Epithelial cell of prostate (primary cell): Measurements from ENCODE around the gene RETREG2.

Experiments used
- DNase-seq: peaks from one replicate; pipeline ENCODE4 v3.0.0-alpha.2; 2011; ENCODE audit warnings: low read depth, low spot score
- H3K27ac ChIP-seq: fragments of 450-650 bp; 2 replicates; pipeline ENCODE4 v1.5.1; 2017; ENCODE audit warnings: mild to moderate bottlenecking

RETREG2 gene

DNA sequence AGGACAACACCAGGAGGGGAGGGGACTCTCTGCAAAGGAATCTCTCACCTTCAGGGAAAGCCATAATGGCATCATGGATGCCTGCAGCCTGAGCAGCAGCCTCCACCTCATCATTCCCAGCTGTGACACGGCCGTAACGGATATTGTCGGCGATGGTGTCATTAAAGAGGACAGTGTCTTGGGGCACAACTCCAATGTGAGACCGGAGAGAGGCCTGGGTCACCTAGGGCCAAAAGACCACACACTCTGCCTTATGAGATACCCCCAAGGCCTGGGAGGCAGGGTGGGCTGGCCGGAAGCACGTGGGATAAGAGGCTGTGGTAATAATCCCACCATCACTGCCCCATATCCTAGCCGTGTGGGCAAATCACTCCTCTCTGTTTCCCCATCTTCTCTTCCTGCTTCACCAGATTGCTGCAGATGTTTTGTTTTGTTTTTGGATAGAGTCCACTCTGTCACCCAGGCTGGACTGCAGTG, 32.8 kb downstream of the RETREG2 start:
- no peak for DNase-seq
- H3K27ac ChIP-seq = no peak overlapping the region

DNA sequence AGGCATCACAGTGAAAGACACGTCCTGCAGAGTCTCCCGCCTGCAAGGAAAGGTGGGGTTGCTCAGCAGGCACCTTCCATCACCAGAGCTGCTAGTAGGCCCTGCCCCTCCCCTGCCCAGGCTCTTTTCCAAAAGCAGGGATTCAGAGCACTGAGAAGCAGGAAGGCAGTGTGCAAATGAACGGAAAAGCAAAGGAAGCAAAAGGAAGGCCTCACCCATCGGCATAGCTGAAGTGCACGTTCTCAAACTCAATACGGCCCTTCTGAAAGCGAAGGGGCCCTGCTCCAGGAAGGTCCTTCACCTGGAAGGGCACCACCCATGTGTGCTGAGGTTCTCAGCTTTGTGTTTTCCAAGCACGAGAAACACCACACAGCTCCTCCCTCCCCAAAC, 34.9 kb downstream of the RETREG2 start:
- DNase-seq = no peak

DNA sequence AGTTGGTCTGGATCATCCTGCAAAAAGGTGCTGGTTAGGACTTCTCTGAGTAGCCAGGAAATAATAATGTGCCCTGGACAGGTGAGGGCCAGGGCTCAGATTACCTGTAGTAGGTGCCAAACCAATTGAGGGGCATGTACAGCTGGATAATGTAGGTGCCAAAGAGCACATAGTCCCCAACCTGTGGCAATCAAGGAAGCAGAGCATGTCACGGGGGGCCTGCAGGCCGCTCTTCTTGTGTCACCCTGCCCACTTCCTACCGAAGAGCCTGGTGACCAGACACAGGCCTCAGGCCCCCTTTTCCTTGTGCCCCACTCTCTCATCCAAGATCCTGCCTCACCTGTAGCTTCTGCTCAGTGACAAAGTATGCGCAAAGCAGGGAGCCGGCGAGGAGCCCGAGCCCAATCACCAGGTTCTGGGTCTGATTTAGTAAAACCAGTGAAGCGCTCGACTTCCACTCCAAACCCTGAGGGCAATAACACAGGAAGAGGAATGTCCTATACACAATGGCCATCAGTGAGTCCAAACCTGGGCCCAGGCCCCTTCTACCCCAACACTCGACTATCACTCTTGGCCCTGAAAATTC, 35.5 kb downstream of the RETREG2 start:
- H3K27ac ChIP-seq = no peak overlapping the region
- DNase-seq = no peak

More for the DNA sequence above, 34.9 kb downstream of the RETREG2 start:
- no peak overlapping the region for H3K27ac ChIP-seq

DNA sequence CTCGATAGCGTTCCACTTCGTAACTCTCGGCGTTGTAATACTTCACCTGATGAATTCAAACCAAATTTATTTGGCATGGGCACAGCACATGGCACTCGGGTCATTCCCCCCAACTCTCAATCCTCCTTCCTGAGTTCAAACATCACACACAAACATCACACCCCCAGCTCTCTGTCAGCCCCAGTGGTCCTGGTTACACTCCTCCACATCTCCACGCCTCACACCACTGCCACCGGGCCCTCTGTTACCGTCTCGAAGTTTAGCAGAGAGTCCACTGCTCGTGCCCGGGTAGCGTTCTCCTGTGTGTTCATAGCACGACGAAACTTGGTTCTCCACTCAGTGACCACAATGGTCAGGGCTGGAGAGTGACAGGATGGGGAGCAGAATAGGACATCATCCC, 36.1 kb downstream of the RETREG2 start:
- DNase-seq = no peak
- H3K27ac ChIP-seq = no peak overlapping the region

DNA sequence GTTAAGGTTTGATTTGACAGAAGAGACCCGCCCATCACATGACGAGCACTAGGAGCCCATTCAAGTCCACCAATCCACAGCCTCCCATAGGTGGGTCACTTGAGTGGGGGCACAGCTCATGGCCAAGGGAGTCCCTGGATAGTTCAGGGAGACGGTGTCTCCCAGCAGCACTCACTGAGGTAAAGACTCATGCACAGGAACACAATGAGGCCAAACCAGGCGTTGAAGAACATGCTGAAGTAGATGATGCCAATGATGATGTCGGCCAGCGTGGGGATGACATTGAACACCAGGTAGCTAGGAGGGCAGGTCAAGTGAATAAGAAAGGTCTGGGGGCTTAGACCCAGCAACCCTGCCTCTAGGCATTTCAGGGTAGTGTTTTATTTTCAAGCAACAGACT, 36.7 kb downstream of the RETREG2 start:
- no peak for DNase-seq
- no peak overlapping the region for H3K27ac ChIP-seq

DNA sequence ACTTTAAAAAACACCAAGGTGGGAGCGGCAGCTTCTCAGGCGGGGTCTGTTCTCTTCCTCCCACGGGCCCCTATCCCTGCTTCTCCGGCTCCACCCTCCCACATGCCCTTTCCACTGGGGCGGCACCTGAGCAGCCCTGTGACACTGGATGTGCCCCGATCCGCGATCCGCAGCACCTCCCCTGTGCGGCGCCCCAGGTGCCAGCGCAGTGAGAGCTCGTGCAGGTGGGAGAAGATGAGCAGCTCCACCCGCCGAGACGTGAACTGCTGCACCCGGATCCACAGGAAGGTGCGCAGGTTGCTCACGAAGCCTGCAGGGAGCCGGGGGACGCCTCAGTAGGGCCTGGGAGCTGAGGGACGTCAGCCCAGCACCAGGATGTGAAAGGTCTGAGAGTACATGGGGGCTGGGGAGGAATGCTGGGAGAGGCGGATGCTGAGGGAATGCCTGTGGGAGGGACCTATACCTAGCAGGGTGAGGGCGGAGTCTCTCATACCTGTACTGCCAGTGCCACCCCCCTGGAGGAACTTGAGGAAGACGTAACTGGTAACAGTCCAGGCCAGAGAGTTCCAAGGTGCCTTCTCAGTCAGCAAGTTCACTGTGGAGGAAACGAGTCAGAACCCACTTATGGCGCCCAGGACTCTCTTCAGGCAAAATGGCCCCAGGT, 37.9 kb downstream of the RETREG2 start:
- no peak for DNase-seq
- no peak overlapping the region for H3K27ac ChIP-seq

DNA sequence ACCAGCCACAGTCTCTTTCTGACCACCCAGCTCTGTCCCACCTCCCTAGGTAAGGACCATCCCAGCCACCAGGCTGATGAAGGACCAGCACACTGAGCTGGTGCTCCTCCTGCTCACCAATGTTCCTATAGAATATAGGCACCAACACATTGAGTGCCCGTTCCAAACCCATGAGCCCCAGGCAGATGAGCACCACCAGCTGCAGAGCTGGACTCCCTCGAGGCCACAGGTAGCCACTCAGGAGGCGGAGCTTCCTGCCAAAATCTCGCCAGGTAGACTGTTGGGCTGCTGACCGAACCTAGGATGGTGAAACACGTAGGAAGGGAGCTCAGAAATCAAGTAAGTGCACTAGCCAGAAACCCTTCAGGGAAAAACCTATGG, 38.5 kb downstream of the RETREG2 start:
- H3K27ac ChIP-seq = no peak overlapping the region
- no peak for DNase-seq

DNA sequence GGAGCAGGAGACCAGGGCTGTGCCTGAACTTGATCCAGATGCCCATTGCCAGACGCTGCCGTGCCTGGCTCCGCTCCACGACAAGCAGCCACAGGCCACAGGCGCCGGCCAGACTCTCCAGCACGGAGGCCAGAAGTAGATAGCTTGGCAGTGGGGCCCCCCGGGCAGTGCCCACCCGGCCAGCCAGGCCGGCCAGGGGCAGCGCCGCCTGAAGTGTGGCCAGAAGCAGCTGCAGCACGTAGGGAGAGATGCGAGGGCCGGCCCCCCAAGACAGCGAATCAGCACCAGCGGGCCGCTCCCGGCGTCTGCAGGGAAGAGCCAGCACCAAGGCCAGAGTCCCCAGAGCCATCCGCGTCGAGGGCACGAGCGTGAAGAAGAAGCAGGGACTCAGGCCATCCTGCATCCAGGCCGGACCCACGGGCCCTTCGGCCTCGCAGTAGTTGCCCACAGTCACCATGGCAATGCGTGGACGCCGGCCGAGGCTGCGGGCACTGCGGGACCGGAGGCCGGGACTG, 40.2 kb downstream of the RETREG2 start:
- DNase-seq = no peak
- peak overlapping the region; percentile 83 for H3K27ac ChIP-seq

DNA sequence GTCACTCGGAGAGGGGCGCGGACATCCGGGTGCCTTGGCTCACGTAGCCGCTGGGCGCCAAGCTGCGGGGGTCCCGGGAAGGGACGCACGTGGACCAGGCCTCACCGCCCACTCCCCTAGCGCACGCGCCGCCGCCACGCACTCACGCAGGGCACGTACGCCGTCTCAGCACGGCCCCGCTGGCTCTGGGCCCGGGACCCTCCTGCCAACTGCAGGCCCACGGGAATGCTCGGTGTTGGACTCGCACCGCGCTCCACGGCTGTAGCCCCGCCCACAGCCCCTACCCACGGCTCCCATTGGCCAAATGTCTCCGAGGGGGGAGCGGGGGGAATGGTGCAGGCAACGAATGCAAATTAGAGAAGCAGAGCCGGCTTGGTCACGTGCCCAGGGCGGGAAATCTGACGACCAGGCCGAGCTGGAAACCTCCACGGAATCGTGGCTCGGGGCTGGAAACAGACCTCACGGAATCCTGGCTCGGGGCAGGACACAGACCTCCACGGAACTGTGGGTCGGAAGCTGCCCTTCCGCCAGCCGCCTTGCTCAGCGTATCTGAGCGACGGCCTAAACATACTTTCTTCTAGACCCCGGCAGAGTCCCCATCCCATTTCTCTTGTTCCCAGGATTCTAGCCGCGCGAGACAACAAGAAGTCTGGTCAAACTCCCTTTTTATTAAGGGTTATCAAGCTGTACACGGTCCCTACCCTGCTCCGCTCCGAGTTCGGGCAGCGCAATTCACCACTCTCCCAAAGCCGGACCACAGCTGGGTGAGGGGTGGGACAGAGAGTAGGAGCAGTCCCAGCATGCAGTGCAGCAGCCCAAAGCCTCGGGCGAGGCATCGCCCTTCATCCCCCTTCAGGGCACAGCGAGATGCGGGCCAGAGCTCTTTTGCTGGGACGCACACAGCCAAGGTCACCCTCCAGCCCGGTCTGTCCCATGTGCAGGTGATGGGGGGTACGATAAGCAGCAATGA, 40.9 kb downstream of the RETREG2 start, which contains the start of gene ABCB6:
Gene ABCB6, minus strand, starts transcription at position 227 of the 970 bp plus-strand sequence. CDS start 285 bp downstream, outside the sequence.
- peak; percentile 14 for DNase-seq
- peak within 1 kb of the TSS; percentile 83 for H3K27ac ChIP-seq

DNA sequence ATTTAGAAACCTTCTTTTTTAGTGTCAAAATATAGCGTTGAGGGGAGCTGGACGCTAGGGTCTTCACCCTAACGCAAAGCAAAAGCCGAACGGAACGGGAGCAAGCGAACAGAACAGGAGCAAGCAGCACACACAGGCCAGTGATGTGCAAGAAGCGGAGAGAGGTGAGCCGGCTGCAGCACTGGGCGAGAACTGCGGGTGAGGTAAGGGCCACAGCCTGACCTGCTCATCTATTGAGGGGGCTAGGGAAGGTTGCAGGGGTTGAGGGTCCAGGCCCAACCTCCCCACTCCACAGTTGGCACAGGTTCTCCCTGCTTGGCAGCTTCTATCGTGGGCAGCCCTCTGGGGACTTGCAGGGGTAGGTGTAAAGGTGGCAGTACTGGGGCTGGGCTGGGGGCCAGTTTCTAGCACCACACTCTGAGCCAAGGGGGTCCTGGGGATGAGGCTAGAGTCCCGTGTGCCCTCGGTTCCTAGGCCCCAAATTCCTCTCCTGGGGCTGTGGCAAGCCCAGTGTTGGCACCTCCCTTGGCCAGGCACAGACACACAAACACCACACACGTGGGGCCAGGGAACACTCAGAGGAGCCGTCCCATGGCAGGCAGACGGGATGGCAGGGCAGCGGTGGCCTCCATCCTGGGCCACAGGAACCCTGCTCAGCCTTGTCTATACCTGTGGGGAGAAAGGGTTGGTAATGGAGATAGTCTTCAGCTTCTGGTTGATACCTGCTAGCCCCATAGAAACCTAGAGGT, 41.9 kb downstream of the RETREG2 start:
- no peak overlapping the region for H3K27ac ChIP-seq
- DNase-seq = no peak

DNA sequence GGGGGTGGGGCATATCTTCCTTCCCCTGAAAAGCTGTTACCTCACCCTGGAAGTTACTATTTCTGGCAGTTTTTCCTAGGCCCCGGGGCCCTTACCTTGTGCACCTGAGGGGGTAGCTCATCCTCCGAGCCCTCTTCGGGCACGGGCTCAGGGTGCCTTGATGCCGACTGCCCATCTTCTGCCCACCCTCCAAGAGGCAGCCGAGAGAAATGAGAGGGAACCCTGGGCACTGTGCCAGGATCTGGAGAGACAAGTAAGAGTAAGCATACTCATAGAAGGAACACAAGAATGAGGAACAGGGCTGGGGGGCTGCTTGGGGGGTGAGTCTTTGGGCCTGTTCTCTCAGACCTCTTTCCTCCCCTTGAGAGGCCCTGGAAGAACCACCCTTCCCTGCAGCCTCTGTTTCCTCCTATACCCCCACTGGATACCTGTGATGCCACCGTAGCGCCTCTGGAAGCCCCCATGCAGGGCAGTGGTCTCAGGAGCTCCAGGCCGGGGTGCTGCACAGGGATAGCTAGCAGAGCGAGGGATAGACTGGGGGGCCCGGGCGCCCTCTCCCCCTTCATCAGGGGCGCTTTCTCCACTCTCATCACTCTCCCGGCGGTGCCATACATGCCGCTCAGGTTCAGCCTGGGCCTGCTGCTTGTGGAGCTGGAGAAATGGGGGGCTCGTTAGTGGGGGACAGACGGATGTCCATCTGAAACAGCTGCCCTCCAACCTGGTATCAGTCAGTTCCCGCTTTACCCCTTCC, 42.8 kb downstream of the RETREG2 start:
- no peak overlapping the region for H3K27ac ChIP-seq
- DNase-seq = no peak

DNA sequence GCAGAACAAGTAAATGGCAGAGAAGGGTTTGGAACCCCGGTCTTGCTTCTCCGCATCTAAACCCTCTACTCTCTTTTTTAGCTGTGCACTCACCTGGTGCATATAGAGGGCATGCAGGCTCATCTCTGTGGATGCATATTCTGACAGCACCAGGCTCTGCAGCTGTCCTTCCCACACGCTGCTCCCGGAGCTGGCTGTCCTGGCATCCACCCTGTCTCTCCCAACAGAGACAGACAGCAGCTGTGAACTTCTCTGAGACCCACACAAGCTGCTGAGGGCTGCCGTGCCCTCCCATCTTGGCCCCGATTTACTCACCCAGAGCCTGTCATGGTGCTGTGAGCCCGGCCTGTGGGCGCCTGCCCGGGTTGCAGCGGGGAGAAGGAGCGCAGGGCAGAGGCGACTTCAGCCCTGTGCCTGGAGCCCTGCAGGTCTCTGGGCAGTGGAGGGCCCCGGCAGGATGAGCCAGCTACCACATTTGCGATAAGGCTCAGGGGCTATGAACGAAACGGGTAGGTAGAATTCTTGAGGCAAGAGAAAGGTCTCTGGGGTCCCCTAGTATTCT, 44.0 kb downstream of the RETREG2 start:
- no peak overlapping the region for H3K27ac ChIP-seq
- DNase-seq = no peak

DNA sequence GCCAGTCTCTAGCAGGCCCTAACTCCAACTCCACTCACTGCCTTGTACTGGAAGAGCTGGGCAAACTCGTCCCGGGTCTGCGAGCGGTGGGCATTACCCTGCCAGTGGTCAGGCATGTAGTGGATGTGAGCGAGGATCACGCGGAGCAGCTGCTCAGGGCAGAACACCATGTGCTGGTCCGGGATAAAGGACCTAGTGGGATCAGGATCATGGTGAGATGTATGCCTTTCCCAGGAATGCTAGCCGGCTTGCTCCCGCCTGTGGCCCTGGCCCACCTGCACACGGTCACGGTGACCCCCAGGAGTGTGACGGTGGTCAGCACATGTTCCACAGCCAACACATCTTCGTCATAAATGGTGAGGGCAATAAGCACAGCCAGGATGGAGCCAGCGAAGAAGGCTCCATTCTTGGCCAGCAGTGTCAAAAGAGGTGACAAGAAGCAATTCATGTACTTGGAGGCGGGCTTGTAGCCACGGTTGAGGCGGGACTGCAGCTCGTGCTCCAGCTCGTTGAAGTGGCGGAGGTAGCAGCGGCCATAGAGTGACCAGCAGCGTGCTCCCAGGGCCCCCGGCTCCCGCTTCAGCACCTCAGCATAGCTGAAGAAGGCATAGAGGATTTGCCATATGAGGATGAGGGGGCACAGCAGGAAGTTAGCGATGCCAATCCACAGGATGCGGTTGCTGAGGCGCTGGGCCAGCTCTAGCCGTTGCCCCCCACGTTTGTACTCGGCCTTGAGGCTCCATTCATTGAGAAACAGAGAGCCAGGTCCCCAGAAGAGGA, 45.9 kb downstream of the RETREG2 start:
- H3K27ac ChIP-seq = no peak overlapping the region
- no peak for DNase-seq

DNA sequence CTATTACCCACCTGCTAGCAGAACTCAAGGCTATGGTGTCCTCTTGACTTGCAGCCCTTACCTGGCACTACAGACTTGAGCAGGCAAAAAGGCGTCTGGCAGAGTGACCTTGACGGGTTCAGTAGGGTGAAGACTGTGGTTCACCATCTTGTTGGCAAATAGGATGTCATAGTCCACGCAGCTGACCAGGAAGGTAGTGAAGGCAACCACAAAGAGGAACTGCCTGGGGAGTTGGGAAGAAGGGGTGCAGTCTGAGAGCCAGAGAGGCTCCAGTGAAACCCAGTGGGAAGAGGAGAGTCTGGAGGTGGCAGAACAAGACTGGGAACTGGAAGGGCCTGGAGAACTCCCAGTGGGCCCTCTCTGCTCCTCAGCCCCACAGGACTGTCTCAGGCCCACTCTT, 47.3 kb downstream of the RETREG2 start:
- no peak for DNase-seq
- no peak overlapping the region for H3K27ac ChIP-seq

DNA sequence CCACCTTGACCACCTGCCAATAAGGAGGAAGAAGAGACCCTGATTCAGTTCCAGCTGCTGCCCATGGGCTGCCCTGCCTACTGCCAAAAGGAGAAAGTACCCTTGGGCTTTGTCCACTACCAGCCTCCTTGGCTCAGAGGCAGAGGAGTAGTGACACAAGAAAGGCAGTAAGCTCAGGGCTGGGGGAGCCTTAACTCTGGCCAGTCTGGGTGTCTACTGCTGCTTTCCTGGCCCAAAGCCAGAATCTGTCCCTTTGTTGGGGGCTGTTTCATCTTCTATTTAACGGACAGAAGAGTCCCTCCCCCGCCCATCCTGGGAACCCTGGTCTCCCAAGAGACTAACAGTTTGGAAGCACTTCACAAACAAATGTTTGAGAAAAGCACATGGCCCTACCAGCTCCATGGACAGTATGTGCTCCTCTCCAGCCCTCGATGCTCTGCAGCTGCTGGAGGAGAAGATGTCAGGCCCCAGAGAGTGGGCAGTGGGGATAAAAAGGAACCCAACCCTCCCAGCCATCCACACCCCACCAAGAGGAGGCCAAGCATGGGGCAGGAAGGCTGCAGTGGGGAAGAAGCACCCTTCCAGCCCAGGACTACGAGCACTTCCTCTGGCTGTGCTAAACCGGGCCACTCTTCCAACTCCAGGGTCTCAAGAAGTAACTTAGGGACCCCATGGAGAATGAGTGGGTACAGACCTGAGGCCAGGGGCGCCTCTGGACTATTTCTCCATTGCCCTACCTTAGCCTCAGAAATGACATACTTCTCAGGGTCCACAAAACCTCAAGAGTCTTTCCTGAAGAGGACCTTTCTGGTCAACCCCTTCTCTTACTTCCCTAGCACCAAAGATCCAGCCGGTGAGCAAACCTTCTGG, 50.2 kb downstream of the RETREG2 start:
- no peak for DNase-seq

DNA sequence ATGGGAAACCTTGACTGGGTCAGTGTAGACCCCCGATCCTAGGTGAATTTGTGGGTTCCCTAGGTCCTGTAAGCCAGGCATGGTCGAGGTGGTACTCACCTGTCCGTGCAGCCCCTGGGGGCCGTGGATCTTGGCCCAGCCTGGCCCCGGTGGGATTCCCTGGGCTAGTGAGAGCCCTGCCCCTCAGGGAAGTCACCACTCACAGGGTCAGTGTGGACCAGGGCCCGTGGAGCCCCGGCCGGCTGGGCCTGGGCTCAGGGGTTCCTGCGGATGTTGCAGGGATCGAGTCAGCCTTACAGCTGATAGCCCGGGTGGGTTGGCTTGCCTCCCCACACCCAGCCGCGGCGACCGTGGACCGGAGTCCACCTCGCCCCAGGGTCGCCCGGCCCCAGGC, 50.8 kb downstream of the RETREG2 start:
- DNase-seq = no peak
- peak overlapping the region; percentile 92 for H3K27ac ChIP-seq

More for the DNA sequence above, 50.2 kb downstream of the RETREG2 start:
- peak overlapping the region; percentile 92 for H3K27ac ChIP-seq
